Non-pigmented ciliary epithelial cell (primary cell): ENCODE measurements around the gene PAF1.

Experiments
- DNase-seq: peaks from one replicate; pipeline ENCODE4 v3.0.0-alpha.2; 2010; ENCODE audit warnings: low read depth

Gene PAF1

GRCh38 chr19:39405261-39405957 is 14.5 kb upstream of the PAF1 start:
- DNase-seq, result no peak

GRCh38 chr19:39403331-39404312 is 12.7 kb upstream of the PAF1 start:
- DNase-seq, result peak; percentile 78

DNA sequence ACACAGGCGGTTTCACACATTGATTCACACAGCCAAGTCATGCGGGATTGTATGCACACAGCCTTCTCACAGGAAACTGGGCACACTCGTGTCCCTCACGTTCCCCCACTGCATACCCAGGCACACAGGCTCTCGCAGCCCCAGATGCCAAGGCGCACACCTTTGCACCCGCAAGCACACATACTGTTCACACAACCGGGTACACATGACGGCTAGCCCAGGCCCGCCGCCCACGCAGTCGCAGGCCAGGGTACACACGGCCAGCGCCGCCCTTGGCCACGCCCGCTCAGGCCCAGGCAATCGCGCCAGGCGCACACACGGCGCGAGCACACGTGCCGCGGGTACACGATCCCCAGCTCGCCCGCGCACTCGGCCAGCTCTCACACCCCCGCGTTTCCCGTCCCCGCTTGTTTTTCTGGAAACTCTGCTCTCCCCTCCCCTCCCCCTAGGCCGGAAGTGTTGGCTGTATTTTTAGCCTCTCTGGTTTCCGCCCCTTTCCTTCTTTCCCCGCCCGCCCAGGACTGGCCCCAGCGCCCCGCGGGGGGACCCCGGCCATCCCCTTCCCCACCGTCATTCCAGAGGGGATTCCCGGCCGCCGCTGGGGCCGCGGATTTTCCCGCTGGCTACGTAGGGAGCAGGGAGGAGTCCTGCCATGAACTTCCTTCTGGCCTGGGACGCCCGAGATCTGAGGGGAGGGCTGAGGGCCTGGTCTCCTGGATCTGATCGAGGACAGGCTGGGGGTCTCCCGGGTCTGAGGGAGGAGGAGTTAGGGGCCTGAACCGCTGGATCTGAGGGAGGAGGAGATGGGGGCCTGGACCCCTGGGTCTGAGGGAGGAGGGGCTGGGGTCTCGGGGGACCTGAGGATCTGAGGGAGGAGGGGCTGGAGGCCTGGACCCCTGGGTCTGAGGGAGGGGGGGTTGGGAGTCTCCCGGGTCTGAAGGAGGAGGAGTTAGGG is 11.7 kb upstream of the PAF1 start:
- DNase-seq, result no peak

GRCh38 chr19:39401549-39402345 is 10.8 kb upstream of the PAF1 start:
- no peak for DNase-seq

DNA sequence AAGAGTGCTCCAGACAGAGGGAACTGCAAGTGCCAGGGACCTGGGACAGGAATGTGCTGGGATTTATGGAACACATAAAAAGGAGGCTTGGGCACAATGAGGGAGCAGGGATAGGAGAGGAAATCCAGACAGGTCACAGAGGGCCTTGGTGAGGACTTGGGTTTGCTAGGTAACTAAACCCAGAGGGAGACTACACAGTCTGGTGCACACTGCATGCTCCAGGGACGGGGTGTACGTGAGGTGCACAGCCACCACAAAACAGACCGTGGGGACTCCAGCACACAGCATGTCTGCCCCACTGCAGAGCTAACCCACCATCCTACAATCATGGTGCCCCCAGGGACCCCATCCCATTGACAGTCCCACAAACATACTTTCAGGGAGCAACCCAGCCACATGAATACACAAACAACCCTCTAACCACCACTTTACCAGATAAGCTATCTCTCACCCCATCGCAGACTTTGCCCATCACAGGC is 10.2 kb upstream of the PAF1 start:
- no peak for DNase-seq

GRCh38 chr19:39400061-39400460 is 9.2 kb upstream of the PAF1 start:
- no peak for DNase-seq

GRCh38 chr19:39399668-39400050 is 8.8 kb upstream of the PAF1 start:
- DNase-seq, result no peak

DNA sequence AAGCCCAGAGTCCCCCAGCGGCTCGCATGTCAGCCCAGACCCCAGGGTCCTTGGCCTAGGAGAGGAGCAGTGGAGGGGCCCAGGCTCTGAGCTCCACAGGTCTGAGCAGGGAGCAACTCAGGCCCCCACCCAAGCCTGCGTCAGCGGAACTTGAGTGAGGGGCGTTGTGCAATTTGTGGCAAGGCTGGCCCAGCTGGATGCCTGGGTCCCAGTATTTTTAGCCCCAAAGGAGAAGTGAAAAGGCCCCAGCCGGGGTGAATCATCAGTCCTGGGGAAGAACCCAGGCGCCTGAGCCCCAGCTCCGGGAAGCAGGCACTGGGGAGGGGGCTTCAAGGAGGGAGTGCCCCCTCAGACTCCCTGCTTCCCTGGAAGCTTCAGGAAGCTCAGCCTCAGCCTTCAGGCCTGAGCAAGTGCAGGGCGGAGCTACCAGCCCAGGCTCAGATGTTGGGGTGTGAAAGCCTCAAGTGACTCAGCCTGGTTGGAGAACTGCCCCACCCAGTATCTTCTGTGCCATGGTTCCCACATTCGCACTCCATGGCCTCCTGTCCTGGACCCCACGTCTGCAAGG is 7.5 kb upstream of the PAF1 start:
- DNase-seq, result no peak

GRCh38 chr19:39397360-39398296 is 6.7 kb upstream of the PAF1 start:
- no peak for DNase-seq

DNA sequence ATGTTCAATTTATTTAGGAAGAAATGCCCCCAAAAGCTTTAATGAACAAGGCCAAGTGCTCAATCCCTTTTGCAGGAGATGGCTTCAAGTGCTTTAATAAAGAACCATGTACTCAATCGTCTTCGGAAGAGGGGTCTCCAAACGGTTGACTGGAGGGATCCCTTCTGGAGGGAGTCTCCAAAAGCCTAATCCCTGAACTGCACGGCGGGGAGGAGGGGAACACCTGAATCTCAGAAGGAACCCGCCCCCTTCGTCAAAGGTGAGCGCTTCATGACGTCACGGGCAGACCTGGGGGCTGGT is 505 bp downstream of the PAF1 start:
- DNase-seq, result no peak

DNA sequence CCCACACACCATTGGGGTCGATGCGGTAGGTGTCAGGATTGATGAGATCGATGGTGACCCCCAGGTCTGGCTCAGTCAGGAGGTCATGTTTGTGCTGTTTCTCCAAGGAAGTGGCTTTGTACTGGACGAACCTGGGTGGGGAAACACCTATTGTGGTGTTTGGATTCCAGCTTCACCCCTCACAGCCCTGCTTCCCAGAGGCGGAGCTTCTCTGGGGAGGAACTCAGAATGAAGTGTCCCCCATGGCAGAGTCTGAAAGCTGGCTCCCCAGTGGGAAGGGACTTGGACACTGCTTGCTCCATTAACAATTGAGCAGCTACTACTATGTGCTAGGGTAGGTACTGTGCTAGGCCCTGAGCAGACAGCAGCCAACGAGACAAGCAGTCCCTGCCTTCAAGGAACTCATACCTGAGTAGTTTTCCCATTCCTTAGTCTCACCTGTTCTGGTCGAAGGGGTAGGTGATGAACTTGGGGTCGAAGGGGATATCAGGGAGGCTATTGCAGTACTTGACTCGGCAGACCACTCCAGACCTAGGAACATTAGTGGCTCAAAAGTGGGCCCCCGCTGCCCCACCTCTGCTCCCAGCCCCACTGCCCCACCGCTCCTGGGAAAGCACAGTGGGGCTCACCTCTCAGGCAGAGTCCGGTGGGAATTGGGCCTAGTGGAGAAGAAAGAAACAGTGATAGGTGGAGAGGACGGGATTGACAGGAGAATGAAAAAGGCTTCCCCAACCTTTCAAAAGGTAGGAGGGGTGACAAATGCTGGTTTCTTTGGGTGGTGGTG is 1.1 kb downstream of the PAF1 start:
- DNase-seq, result no peak

- DNase-seq, result no peak
Measured at GRCh38 chr19:39388657-39389056, 2.2 kb downstream of the PAF1 start.

DNA sequence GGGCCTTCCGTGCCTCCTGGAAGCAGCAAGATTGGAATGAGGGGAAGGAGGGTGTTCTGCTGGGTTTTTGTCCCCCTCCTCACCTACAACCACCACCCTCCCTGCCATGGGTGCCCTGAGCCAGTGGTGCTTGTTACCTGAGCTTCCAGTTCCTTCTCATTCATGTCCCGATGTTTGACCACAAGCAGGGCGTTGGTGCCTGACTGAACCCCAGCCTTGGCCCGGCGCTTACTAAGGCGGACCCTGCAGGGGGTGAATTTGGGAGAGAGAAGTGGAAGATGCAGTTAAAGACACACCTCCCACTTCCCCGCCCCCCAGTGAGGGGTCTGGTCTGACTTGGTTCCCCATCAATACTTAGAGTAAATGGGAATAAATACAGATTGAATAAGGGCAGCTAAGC is 4.3 kb downstream of the PAF1 start:
- DNase-seq, result no peak

GRCh38 chr19:39385629-39386411 is 5.1 kb downstream of the PAF1 start:
- no peak for DNase-seq

DNA sequence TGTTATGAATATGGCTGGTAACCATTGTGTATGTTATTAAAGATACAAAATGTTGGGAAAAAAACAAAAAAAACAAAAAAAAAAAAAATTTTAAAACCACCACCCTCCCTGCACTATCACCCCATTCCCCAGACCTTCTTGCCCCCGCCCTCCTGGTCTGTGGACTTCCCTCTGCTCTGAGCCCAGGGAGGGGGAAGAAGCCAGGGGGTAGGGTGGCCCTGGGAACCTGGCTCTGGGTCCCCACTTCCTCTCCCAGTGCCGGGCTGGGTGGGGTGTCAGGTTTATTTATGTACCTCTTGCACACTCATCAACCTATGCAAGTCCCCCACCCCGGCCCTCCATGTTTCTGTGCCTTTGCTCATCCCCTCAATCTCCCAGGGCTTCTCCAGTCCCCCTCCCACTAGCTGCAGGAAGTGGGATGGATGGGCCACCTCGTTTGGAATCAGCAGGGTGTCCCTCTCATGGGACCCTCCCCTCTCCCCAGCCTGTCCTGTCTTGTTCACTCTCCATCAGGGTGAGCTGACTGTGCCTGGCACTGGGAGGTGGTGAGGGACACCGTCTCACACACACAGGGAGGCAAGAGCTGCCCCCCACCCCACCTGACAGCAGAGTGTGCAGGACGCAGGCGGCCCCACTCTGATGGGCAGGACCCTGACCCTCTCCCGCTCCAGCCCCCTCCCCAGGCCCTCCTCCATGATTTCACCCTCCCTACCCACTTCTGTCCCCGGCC is 5.9 kb downstream of the PAF1 start:
- no peak for DNase-seq

DNA sequence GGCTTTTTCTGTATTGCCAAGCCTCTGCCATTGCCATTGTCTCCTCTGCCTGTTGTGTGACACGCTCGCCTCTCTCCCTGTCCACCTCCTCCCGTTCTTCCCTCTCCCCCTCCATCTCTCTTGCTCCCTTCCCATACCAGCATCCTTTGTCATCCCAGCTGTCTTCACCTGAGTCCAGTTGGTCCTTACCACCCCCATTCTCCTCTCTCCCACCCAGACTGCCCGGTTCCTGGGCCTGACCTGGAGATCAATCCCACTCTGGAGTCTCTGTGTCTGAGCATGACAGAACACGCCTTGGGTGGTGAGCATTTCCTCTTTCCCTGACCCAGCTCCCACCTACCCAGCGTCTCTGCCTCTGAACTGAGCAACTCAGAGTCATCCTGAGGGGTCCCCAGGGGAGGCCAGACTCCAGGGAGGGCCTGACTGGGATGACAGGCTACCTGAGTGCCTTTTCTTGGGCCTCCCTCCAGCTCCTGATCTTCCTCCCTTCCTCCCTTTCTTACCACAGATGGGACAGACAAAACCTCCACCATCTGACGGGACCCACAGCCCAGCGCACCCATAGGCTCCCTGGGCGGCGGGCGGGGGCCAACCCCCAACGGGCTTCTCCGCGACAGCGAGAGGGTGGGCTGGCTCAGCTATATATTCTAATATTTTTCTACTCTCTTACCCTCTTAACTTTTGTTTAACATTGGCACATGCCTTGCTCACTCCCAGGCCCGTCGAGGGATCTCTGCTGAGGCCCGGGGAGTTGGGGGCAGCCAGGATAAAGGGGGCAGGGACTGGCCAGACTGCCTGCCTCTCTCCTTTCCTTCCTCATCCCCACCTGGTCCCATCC is 7.7 kb downstream of the PAF1 start:
- no peak for DNase-seq
